Parathyroid adenoma (tissue), 2 donors: ENCODE data around the gene SLC22A4.
A peak's percentile ranks its signal among the peaks of the same experiment; 100 is the strongest.

ENCODE experiments used
- H2AFZ ChIP-seq: fragments of 300-600 bp; sonication (generic); one replicate; pipeline ENCODE4 v1.7.0; 2017; ENCODE audit warnings: antibody characterized with exemption, mild to moderate bottlenecking
- H3K27ac ChIP-seq: fragments of 300-600 bp; sonication (generic); one replicate; pipeline ENCODE4 v1.7.0; 2017
- H3K27me3 ChIP-seq: fragments of 300-600 bp; sonication (generic); one replicate; pipeline ENCODE4 v1.7.0; 2017; ENCODE audit warnings: low read length; ENCODE audit not compliant: control insufficient read depth, insufficient read depth
- H3K36me3 ChIP-seq: fragments of 300-600 bp; sonication (generic); one replicate; pipeline ENCODE4 v1.7.0; 2017; ENCODE audit warnings: low read length; ENCODE audit not compliant: control insufficient read depth, insufficient read depth
- H3K4me1 ChIP-seq: fragments of 300-600 bp; sonication (generic); one replicate; pipeline ENCODE4 v1.7.0; 2017; ENCODE audit warnings: control low read depth
- H3K4me2 ChIP-seq: fragments of 300-600 bp; sonication (generic); one replicate; pipeline ENCODE4 v1.7.0; 2017; ENCODE audit warnings: low read length
- H3K4me3 ChIP-seq: fragments of 300-600 bp; sonication (generic); one replicate; pipeline ENCODE4 v1.7.0; 2017; ENCODE audit warnings: low read depth, low read length
- H3K79me2 ChIP-seq: fragments of 300-600 bp; sonication (generic); one replicate; pipeline ENCODE4 v1.7.0; 2017; ENCODE audit warnings: control low read depth
- H3K9ac ChIP-seq: fragments of 300-600 bp; sonication (generic); one replicate; pipeline ENCODE4 v1.7.0; 2017; ENCODE audit warnings: mild to moderate bottlenecking
- H3K9me3 ChIP-seq: fragments of 300-600 bp; sonication (generic); one replicate; pipeline ENCODE4 v1.7.0; 2017; ENCODE audit warnings: low read length; ENCODE audit not compliant: control insufficient read depth
- CTCF ChIP-seq: fragments of 300-600 bp; sonication (generic); IDR thresholded peaks from one replicate; pipeline ENCODE4 v1.7.0; 2017; ENCODE audit warnings: antibody characterized with exemption, mild to moderate bottlenecking
- donor health status: primary hyperparathyroidism.

Gene SLC22A4

GRCh38 chr5:132256783-132257130, 37.4 kb upstream of the SLC22A4 start:
- peak overlapping the region; percentile 99 for H2AFZ ChIP-seq
- H3K4me2 ChIP-seq = no peak overlapping the region
- H3K79me2 ChIP-seq = no peaks in the 10 kb centered on the region
- H3K27ac ChIP-seq = no peak overlapping the region
- no peaks in the 10 kb centered on the region for H3K36me3 ChIP-seq
- no peaks in the 10 kb centered on the region for H3K27me3 ChIP-seq
- H3K9me3 ChIP-seq = no peaks in the 10 kb centered on the region
- H3K4me3 ChIP-seq = no peak overlapping the region
- no peak for TF ChIP-seq CTCF
- H3K4me1 ChIP-seq = peaks cover 2% of the 10 kb centered on the region
- no peak overlapping the region for H3K9ac ChIP-seq

GRCh38 chr5:132257131-132258101, 36.8 kb upstream of the SLC22A4 start, which contains the start of gene PDLIM4:
Gene PDLIM4 (plus strand): TSS chr5:132257696. CDS start chr5:132257735, 39 bp downstream.
- H3K4me2 ChIP-seq = peak within 1 kb of the TSS; percentile 49
- no peaks in the 10 kb centered on the region for H3K9me3 ChIP-seq
- H3K4me3 ChIP-seq = no peak within 1 kb of the TSS
- no peak within 1 kb of the TSS for H3K9ac ChIP-seq
- no peaks in the 10 kb centered on the region for H3K36me3 ChIP-seq
- H3K27ac ChIP-seq = peak within 1 kb of the TSS; percentile 38
- H3K4me1 ChIP-seq = peaks cover 2% of the 10 kb centered on the region
- H2AFZ ChIP-seq = peak within 1 kb of the TSS; percentile 99
- no peak for TF ChIP-seq CTCF
- H3K79me2 ChIP-seq = no peaks in the 10 kb centered on the region
- no peaks in the 10 kb centered on the region for H3K27me3 ChIP-seq

- Histone ChIP-seq H3K9me3 (no peaks in the 10 kb centered on the region), H2AFZ (peak overlapping the region; percentile 79), H3K4me3 (no peak overlapping the region), H3K4me1 (peaks cover 2% of the 10 kb centered on the region), H3K36me3 (no peaks in the 10 kb centered on the region), H3K27ac (peak overlapping the region; percentile 38), H3K4me2 (no peak overlapping the region), H3K79me2 (no peaks in the 10 kb centered on the region), H3K27me3 (no peaks in the 10 kb centered on the region), H3K9ac (no peak overlapping the region)
- no peak for TF ChIP-seq CTCF
Observed at GRCh38 chr5:132258102-132259068, 35.8 kb upstream of the SLC22A4 start.

- no peaks in the 10 kb centered on the region for H3K9me3 ChIP-seq
Observed at GRCh38 chr5:132259069-132259851, 34.9 kb upstream of the SLC22A4 start.

More at GRCh38 chr5:132259069-132259851, 34.9 kb upstream of the SLC22A4 start:
- Histone ChIP-seq H3K27ac (no peak overlapping the region), H3K36me3 (no peaks in the 10 kb centered on the region), H2AFZ (no peak overlapping the region), H3K4me3 (no peak overlapping the region), H3K9ac (no peak overlapping the region), H3K79me2 (no peaks in the 10 kb centered on the region), H3K4me2 (no peak overlapping the region), H3K4me1 (peaks cover 2% of the 10 kb centered on the region), H3K27me3 (no peaks in the 10 kb centered on the region)
- TF ChIP-seq CTCF = no peak
